HG03457 (cell line): Measurements from ENCODE around the gene TGFA.
"Not testable (repeated sequence)": the region's sequence is repeated elsewhere in the genome, so short reads cannot be mapped to it uniquely, and the experiment has no call there.

Experiments used
- ATAC-seq: cut with Tn5 transposase; IDR thresholded peaks from one replicate; pipeline ENCODE4 v1.9.1; 2021; ENCODE audit warnings: moderate number of reproducible peaks; ENCODE audit not compliant: unreplicated experiment

TGFA gene

DNA sequence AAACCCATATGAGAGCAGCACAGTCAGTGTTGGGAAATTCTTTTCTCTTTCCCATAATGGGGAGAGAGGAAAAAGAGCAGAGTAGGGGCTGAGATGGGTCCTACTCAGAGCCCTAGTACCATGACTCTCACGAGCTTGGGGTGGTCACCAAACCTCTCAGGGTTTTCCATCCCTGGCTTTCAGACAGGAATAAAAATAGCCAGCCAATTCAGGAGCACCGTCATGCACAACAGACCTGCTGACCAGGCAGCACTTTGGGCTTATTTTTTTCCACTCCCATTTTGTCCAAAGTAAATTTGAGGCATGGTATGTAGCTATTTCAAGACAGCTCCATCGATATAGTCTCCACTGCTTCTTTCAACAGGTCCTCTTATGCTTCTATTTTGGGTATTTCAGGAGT, 86.4 kb downstream of the TGFA start:
- ATAC-seq: no peak

DNA sequence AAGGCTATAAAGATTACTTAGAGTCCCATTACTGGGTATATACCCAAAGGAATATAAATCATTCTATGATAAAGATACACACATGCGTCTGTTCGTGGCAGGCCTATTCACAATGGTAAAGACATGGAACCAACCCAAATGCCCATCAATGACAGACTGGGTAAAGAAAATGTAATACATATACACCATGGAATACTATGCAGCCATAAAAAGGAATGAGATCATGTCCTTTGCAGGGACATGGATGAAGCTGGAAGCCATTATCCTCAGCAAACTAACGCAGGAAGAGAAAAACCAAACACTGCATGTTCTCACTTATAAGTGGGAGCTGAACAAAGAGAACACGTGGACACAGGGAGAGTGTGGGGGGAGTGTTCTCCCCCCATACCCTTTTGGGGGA, 87.0 kb downstream of the TGFA start:
- not testable (repeated sequence) for ATAC-seq

DNA sequence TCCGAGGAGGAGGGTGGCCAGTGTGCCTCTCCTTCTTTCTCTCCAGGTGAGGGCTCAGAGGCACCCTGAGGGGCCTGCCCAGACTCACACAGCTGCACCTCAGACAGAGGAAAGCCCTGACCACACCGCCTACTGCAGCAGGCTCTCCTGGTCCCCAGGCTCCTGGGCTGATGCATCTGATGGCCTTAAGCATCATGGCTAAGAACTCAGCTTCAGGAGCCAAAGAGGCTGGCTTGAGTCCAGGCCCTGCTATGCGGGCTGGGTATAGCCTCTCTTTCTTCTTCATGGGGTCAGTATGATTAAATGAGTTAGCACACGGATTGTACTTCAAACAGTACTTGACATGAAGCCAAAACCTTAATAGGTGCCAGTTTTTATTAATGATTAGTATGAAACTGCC, 89.6 kb downstream of the TGFA start:
- ATAC-seq: no peak

DNA sequence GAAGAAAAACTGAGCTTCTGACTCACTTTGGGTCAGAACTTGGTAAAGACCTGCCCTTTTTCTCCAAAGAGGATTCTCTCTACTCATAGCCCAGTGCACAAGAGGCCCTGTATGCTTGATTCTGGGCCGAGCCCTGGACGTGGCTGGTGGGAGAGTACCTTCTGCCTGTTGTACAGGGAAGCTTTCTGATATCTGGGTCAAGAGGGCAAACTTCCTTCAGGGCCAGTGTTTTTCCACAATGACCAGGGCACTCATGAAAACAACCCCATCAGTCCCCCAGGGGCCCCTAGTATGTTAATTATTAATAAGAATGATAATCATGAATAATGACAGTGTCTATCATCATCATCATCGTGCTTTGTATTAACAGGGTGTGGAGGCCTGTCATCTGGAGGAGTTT, 90.0 kb downstream of the TGFA start:
- ATAC-seq: no peak

DNA sequence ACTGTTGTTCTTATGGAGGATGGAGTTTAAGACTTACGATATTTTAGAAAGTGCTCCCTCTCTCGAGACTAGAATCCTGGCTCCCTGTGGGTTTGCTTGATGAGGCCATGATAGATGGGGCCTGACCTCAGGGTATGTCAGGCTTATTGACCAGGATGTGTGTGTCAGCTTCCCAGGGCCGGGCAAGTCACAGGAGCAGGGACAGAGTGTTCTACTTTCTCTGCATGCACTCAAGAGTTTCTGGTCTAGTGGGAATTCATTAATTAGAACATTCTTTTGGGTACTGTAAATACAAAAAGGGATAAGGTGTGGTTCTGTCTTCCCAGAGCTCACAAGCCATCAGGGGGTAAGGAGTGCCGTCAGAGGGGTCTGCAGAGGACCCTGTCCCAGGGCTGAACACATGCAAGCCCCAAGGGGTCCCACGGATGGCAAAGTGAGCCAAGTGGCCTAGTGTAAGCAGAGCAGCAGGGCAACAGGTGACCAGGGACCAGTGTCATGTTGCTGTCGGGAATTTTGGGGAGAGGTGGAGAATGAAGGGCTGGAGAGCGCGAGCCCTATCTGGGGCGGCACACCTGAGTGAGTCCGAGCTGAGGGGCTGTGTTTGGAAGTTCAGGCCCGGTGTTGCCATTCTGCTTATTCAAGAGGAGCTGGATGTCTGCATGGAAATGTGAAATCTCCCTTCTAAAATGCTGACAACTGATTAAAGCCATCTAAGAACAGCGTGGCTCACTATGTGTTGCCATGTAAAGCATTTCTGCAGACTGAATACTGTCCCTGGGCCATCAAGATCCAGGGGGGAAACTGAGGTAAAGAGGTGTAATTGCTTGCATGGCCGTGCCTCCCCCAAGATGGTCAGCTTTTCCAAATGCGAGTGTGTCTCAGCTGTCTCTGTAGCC, 91.4 kb downstream of the TGFA start:
- no peak for ATAC-seq

DNA sequence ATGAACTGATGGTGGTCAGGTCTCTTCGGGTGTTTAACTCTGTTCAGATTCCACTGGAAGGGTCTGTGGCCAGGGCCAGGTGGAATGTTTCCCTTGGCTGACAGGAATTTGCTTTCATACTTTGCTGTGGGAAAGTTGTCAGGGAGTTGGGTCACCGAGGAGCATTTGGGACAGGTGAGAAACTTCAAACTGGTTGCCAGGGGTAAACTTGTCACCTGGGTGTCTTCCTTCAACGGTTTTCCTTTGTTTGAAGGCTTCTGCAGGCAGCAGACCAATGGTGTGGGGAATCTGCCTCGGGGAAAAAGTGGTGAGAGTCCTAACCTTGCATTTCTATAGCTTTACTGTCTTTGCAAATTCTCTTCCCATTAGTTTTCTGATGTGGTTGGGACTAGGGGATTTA, 92.2 kb downstream of the TGFA start:
- ATAC-seq: no peak

DNA sequence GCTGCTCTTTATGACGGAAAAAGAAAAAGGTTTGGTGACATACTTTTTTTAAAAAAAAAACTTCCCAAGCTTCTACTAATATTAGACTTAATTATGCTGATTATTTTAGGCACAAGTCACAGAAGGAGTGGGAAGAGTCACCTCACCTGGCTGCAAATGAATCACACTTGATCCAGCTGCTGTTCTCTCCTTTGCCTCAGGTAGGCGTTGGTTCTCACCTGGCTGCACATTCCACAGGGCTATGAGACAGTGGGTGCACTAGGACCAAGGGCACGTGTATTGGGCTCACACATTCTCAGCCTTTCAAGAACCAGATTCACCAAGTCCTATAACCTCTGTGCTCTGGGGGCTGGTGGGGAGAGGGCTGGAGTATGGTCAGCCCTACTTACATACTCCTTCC, 93.3 kb downstream of the TGFA start:
- ATAC-seq: no peak

DNA sequence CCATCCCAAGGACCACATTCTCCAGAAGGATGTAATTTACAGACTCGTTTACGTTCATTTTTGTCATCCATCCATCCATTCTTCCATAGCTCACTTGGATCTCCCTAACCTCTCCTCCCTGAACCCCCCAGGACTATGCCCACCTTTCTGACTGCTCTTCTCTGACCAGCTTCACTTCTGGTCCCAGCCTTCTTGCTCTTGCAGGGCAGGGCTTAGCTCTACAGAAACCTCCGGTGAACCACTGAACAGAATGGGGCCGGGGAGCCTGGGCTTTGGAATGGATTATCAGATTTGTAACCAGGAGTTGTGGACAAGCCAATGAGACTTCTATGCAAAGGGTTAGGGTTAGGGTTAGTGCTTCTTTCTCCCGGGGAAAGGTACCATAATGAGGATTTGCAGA, 95.0 kb downstream of the TGFA start:
- ATAC-seq: no peak

DNA sequence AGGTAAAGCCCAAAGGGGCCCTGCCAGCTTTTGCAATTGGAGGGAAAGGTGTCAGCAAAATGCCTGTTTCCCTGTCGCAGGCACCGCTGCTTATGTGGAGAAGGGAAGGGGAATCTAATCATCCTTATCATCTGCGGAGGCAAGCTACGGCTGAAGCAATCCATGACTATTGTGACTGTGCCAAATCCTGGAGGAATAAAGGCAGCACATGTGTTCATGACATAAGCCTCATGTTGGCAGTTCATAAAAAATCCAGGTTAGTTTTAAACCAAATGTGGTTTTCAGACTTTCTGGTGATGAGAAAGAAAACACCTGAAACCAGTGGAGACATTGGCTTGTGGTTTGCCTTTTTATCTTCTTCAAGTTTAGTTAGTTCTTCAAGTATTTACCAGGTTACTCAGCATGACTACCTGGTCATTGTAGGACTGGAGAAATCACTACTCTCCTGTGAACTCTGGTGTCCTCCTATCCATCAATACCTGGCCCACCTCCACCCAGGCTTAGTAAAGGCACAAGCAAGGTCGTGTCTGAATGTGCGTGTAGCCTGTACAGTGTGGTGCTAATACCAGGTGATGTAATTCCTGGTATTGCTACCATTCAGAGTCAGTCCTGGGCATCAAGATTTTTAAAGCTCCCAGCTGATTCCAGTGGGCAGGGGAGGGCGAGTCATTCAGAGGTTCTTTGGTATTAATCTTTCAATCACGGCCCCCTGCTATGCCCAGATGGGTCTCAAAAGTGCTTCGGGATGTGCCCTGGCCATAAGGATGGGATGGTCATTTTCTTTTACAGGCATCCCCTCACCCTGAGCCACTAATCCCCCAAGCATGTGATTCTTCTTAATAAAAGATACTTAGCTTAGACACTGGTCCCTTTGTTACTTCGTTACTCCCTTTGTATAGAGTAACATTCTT, 96.8 kb downstream of the TGFA start:
- ATAC-seq: no peak

DNA sequence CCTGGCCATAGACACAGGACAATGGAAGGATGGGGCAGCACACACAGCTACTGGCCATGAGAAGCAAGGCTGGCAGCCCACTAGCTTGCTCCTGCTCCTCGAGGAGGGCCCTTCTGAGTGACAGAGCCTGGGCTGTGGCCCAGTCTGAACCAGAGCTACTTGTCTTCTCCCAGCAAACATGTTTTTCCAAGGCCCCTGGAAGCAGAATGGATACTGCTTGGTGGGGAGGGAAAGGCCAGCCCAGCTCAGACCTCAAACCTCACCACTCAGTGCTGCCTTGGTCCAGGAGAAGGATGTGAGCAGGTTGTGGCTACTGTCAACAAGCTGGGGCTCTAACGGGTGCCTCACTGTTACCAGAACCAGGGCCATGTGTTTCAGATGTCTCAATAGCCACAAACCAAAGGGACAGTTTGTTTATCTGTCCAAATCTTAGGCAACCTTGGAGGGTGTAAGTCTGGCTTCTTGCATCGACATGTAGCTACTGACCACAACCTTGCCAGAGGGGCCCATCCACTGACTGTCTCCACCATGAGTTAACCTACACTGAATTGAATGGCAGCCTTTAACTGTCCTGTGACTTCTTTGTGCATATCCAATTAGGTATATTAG, 98.6 kb downstream of the TGFA start:
- ATAC-seq: no peak

DNA sequence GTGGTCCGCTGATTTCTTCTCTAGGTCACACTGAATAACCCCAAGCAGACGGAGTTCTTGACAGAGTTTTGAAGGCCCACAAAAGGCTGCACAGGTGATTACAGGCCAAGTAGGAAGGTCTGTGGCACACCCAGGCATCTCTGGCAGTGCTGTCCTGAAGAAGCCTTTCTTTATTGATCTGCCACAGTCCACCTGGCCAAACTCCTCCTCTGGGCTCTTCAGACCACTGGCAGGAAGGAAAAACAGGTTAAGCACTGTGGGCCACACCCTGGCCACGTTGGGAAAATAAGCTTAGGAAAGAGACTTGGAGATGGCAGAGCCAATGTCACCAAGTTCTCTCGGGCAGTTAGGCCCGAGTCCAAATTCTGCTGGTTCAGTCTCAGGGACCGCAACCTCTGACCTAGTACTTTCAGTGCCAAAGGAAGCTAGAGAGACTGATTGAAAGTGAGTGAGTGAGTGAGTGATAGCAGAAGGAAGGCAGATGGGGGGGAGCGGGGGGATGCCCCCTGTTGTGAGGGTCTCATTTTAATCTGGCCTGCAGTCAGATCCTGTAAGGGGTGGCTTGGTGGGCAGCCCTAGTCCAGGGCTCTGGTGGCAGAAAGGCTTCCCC, 102.9 kb downstream of the TGFA start:
- ATAC-seq: no peak

DNA sequence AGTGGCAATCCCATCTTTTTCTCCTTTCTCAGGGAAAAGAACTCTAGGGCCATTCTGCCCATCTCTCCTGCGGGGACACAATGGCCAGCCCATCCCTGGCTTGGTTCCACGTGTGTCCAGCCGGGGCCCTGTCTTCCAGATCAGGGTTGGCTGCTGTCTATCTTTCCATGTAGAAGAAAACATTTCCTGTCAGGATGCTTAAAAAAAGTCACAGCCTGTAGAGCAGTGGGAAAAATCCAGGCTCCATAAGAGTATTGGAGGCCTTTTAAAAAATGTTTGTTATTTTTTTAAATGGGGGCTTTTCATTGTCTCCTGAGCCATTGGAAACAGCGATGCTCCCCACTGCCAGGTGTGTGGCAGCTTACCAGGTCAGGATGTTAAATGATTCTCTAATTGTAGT, 105.6 kb downstream of the TGFA start:
- no peak for ATAC-seq

DNA sequence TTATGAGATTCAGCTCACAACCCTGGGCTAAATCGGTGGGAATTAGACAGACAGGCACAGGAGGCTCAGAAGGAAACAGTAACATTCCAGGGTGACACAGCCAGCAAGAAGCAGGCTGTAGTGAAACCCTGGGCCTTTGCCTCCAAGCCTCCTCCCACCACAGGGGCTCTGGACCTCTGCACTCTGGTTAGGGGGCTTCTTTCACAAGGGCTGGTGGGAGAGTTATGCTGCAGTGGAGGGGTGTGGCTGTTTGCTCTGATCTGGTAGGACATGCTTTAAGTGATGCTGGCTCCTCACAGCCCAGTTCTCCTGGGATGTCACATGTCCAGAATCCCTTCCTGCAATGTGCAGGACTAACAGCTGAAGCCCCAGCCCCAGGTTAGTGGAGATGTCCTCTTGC, 109.9 kb downstream of the TGFA start:
- no peak for ATAC-seq

DNA sequence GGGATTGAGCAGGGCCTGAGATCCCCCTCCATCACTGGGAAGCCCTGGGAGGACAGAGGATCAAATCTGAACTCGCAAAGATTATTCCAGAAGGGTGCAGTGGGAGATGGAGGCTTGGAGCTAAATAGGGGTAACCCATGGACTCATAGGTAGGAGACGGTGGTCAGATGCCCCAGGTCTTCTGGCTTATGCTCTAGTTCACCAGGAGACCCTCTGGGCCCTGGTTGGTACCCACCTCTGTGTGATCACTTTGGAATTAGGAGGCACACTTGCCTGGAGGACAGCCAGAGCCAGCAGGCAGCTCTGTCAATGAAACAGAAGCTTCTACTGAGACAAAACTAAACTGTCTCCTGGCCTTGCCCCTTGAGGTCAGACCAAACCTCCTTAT, 110.6 kb downstream of the TGFA start:
- ATAC-seq: no peak

DNA sequence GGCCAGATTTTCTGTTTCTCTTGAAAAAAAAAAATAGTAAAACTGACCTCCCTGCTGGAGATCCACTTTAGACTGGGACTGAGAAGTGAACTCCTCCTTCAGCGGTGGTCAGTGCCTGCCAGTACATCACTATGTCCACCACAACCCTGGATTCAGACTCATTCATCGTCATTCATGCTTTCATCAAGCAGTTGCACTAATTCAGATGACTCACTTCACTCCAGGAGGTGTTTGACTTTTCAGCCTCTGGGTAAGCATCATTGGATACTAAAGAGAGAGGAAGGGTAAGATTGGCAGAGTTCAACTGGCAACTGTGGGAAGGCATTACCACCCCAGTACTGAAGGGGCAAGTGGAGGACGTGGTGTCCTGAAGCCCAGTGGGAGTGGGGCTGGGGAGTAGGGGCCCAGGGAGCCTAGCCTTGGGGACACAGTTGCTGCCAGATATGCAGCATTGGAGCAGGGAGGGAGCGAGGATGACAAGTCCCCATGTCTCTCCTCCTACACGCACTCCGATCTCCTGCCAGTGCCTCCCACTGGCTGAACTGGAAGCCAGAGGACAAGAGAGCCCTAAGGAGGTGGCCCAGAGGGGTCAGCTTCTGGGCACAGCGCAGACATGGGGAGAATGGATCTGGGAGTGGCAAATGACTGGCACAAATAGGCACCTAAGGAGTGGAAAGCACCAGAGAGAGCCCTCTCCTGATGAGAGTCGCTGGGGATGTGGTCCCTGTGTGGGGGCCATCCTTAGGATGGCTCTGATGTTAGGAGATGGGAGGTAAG, 111.1 kb downstream of the TGFA start:
- no peak for ATAC-seq

DNA sequence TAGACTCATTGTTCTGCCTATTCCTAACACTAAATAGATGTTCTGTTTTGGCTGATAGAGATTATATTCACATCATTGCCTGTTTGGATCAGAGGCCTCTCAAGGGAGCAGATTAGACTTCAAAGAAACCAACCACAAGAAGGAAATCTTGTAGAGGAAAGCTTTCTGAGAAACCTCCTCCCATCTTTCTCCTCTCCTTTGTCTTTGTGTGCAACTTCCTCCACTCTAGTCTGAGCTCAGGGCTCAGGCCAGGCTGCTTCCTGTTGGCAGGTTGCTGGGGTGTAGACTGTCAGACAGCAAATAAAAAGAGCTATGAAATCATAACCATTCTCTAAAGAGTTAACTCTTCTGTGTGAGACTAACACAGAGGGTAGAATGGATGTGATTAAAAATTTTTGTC, 113.0 kb downstream of the TGFA start:
- no peak for ATAC-seq

DNA sequence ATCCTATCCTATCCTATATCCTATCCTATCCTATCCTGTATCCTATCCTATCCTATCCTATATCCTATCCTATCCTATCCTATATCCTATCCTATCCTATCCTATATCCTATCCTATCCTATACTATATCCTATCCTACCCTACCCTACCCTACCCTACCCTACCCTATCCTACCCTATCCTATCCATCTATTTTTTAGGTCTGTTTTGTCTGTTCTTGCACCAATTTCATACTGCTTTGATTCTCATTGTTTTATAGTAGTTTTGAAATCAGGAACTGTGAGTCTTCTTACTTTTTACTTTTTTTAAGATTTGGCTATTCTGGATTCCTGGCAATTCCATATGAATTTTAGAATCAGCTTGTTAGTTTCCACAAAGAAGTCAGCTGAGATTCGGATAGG, 118.5 kb downstream of the TGFA start:
- no peak for ATAC-seq

DNA sequence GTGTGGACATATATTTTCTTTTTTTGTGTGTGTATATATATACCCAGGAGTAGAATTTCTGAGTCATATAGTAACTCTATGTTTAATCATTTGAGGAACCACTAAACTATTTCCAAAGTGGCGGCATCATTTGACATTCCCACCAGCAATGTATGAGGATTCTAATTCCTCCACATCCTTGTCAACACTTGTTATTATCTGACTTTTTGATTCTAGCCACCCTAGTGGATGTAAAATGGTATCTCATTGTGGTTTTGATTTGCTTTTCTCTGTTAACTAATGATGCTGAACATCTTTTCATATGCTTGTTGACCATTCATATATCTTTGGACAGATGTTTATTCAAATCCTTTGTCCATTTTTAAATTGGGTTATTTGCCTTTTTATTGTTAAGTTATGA, 120.3 kb downstream of the TGFA start:
- no peak for ATAC-seq

DNA sequence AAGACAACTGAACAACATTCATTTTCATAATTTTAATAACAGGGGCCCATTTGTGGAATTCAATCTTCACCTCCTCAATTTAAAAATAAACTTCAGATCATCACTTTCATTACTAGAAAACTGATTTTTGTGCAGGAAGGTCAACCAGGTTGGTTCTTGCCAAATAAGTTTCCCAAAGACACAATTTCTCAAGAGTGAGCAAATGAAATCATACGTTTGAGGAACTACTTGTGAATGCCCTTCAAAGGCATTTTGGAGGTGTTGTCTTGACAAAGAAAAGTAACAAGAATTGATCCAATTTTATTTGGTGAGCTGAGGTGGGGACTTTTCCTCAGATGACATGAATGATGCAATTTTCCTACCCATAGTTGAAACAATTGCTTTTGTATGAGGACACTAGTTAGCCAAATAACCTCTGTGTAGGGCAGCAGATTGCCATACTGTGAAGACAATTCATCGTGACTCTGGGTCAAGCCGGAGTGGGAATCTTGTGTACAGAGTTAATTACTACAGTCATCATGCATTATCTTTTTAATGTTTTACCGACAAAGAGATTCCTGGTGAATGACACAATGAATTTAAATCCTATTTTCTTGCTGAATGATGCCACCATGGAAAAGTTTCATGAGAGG, 121.8 kb downstream of the TGFA start:
- no peak for ATAC-seq

DNA sequence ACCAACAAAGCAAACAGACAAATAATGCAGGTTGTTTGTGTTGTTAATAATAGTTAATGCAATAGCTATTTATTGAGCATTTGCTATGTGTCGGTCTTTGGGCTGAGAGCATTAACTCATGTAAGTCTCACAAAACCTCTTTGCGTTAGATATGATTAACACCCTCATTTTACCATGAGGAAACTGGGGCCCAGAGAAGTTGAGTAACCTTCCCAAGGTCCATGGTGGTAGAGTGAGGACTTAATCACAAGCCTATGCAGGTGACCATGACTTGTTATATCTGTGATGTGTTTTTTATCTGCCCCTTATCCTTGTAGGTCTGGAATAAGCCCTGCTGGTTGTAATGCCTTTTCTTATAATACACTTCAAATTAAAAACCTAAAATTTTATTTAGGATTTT, 127.3 kb downstream of the TGFA start:
- ATAC-seq: no peak
